SK-N-SH (cell line): ENCODE results near the gene CCDC194. TPM values are rescaled to one million over a fixed set of nuclear protein-coding genes. Genes with fewer than 3 reads are reported as not detected.
A peak's percentile ranks its signal among the peaks of the same experiment; 100 is the strongest.

Source experiments
- CTCF ChIA-PET: fragments of 300-600, 350-600 bp; formaldehyde crosslinking; extraction: SDS; loops from one replicate; lab custom pipeline; 2021; lab: Yijun Ruan, JAX
- POLR2A ChIA-PET: fragments of 350-600 bp; sonication (Branson Sonifier 250); formaldehyde crosslinking; extraction: SDS; loops from one replicate; lab custom pipeline; 2020; ENCODE audit warnings: antibody characterized with exemption, inconsistent platforms; lab: Yijun Ruan, JAX
- DNase-seq: peaks from one replicate; pipeline ENCODE4 v3.0.0; 2012
- H2AFZ ChIP-seq: fragments of 200-600 bp; sonication (generic); 2 replicates; pipeline ENCODE4 v1.8.1; 2016; ENCODE audit warnings: antibody characterized with exemption, mild to moderate bottlenecking, low read depth
- H3F3A ChIP-seq: fragments of 200-600 bp; sonication (generic); replicated peaks from 2 replicates; pipeline ENCODE3; 2016; ENCODE audit warnings: antibody characterized with exemption, mild to moderate bottlenecking; ENCODE audit not compliant: insufficient read depth
- H3K27ac ChIP-seq, 2 experiments: fragments of 200-500 bp in 1 of 2; fragments of 200-600 bp in 1 of 2; sonication (Bioruptor generic) in 1 of 2; sonication (generic), shearing (Covaris generic) in 1 of 2; 2 replicates each; pipeline versions ENCODE4 v1.5.1 to v1.6.1; 2014 to 2016; ENCODE audit warnings: low read depth in 2 of 2, inconsistent platforms in 1 of 2, low read length in 1 of 2, mild to moderate bottlenecking in 1 of 2, mixed read lengths in 1 of 2
- H3K27me3 ChIP-seq: fragments of 200-600 bp; sonication (generic), shearing (Covaris generic); 2 replicates; pipeline ENCODE4 v1.6.1; 2016; ENCODE audit warnings: mixed run types; ENCODE audit not compliant: insufficient read depth
- H3K36me3 ChIP-seq, 2 experiments: fragments of 200-500 bp in 1 of 2; fragments of 200-600 bp in 1 of 2; sonication (Bioruptor generic) in 1 of 2; sonication (generic) in 1 of 2; replicated peaks in 1 of 2; 2 replicates each; pipeline versions ENCODE3 to v1.5.1; 2014 to 2016; ENCODE audit warnings: low read length in 1 of 2, mild to moderate bottlenecking in 1 of 2; ENCODE audit not compliant: insufficient read depth in 2 of 2, control insufficient read depth in 1 of 2
- H3K4me1 ChIP-seq, 2 experiments: fragments of 200-500 bp in 1 of 2; fragments of 200-600 bp in 1 of 2; sonication (Bioruptor generic) in 1 of 2; sonication (generic), shearing (Covaris generic) in 1 of 2; 2 replicates each; pipeline versions ENCODE4 v1.5.1 to v1.6.1; 2014 to 2016; ENCODE audit warnings: low read depth in 1 of 2, low read length in 1 of 2, mixed run types in 1 of 2; ENCODE audit not compliant: insufficient read depth in 2 of 2, control insufficient read depth in 1 of 2
- H3K4me2 ChIP-seq: fragments of 200-600 bp; sonication (generic), shearing (Covaris generic); 2 replicates; pipeline ENCODE4 v1.6.1; 2017; ENCODE audit warnings: mixed run types
- H3K4me3 ChIP-seq, 2 experiments: fragments of 200-500 bp in 1 of 2; fragments of 200-600 bp in 1 of 2; sonication (Bioruptor generic) in 1 of 2; sonication (generic), shearing (Covaris generic) in 1 of 2; 2 replicates each; pipeline versions ENCODE4 v1.5.1 to v1.8.1; 2014 to 2016; ENCODE audit warnings: low read depth in 2 of 2, inconsistent platforms in 1 of 2, low read length in 1 of 2, mild to moderate bottlenecking in 1 of 2, mixed read lengths in 1 of 2, moderate library complexity in 1 of 2
- H3K79me2 ChIP-seq: fragments of 200-600 bp; sonication (generic); 2 replicates; pipeline ENCODE4 v1.8.1; 2017; ENCODE audit warnings: mild to moderate bottlenecking; ENCODE audit not compliant: insufficient read depth
- H3K9ac ChIP-seq: fragments of 200-600 bp; sonication (generic); 2 replicates; pipeline ENCODE4 v1.6.1; 2017; ENCODE audit warnings: mixed run types
- H3K9me2 ChIP-seq: fragments of 200-600 bp; sonication (generic); 2 replicates; pipeline ENCODE4 v1.6.1; 2017; ENCODE audit warnings: mixed run types
- H3K9me3 ChIP-seq: fragments of 200-600 bp; sonication (generic); 2 replicates; pipeline ENCODE4 v1.6.1; 2017; ENCODE audit warnings: mixed run types, mild to moderate bottlenecking, moderate library complexity
- H4K20me1 ChIP-seq: fragments of 200-600 bp; sonication (generic); 2 replicates; pipeline ENCODE4 v1.6.1; 2017; ENCODE audit warnings: mild to moderate bottlenecking, mixed run types; ENCODE audit not compliant: insufficient read depth
- CHD2 ChIP-seq: fragments of 150-350 bp; IDR thresholded peaks from 2 replicates; pipeline ENCODE4 v1.6.1; 2018; ENCODE audit warnings: low read length; ENCODE audit not compliant: partially characterized antibody
- ELF1 ChIP-seq: IDR thresholded peaks from 2 replicates; pipeline ENCODE4 v1.4.0; 2012
- EP300 ChIP-seq, 2 experiments: IDR thresholded peaks; 2 replicates each; pipeline versions ENCODE4 v1.4.0 to v1.6.1; 2012; ENCODE audit warnings: borderline replicate concordance in 1 of 2, low read depth in 1 of 2, low read length in 1 of 2
- EZH2phosphoT487 ChIP-seq: fragments of 200-600 bp; sonication (generic); IDR thresholded peaks from 2 replicates; pipeline ENCODE4 v1.6.1; 2017; ENCODE audit warnings: low read depth, mixed run types, mild to moderate bottlenecking, antibody characterized with exemption, moderate library complexity, borderline replicate concordance
- FOSL2 ChIP-seq: IDR thresholded peaks from 2 replicates; pipeline ENCODE4 v1.4.0; 2012; ENCODE audit warnings: low read depth, mild to moderate bottlenecking, moderate library complexity, borderline replicate concordance
- FOXJ3 ChIP-seq: sonication (generic); formaldehyde crosslinking; IDR thresholded peaks from 2 replicates; pipeline ENCODE4 v1.5.1; 2020; ENCODE audit warnings: mild to moderate bottlenecking, missing genetic modification reagents
- GABPA ChIP-seq: IDR thresholded peaks from 2 replicates; pipeline ENCODE4 v1.4.0; 2012; ENCODE audit warnings: low read depth, mild to moderate bottlenecking
- IRF3 ChIP-seq: fragments of 150-350 bp; IDR thresholded peaks from 2 replicates; pipeline ENCODE4 v1.6.1; 2016; ENCODE audit warnings: mild to moderate bottlenecking, low read depth, low read length
- JUND ChIP-seq: IDR thresholded peaks from 2 replicates; pipeline ENCODE4 v1.4.0; 2012
- MAX ChIP-seq: IDR thresholded peaks from 2 replicates; pipeline ENCODE4 v1.4.0; 2012; ENCODE audit warnings: low read depth
- NFIC ChIP-seq: IDR thresholded peaks from 2 replicates; pipeline ENCODE4 v1.4.0; 2012; ENCODE audit warnings: borderline replicate concordance
- NRF1 ChIP-seq: IDR thresholded peaks from 2 replicates; pipeline ENCODE4 v1.6.1; 2012; ENCODE audit warnings: low read depth, mild to moderate bottlenecking, low read length
- PBX3 ChIP-seq: IDR thresholded peaks from 2 replicates; pipeline ENCODE4; 2012
- RFX5 ChIP-seq: IDR thresholded peaks from 2 replicates; pipeline ENCODE4 v1.6.1; 2012; ENCODE audit warnings: mild to moderate bottlenecking, improper control_type of control experiment, low read length
- SIN3A ChIP-seq: IDR thresholded peaks from 2 replicates; pipeline ENCODE4 v1.6.1; 2012; ENCODE audit warnings: low read depth, mild to moderate bottlenecking, low read length, moderate library complexity, borderline replicate concordance
- TAF1 ChIP-seq: IDR thresholded peaks from 2 replicates; pipeline ENCODE4 v1.6.1; 2012; ENCODE audit warnings: low read depth, mild to moderate bottlenecking, low read length, moderate library complexity, borderline replicate concordance
- TEAD4 ChIP-seq: IDR thresholded peaks from 2 replicates; pipeline ENCODE4 v1.4.0; 2012; ENCODE audit warnings: mild to moderate bottlenecking, borderline replicate concordance; ENCODE audit not compliant: insufficient read depth
- ZBTB33 ChIP-seq: IDR thresholded peaks from 2 replicates; pipeline ENCODE4 v1.4.0; 2012; ENCODE audit warnings: low read depth, borderline replicate concordance
- WGBS: methylation state at CpG from one replicate; pipeline ENCODE4 v1.1.6; 2017; ENCODE audit warnings: low lambda C conversion rate; 5-methylcytosine and 5-hydroxymethylcytosine counted together
- polyA plus RNA-seq, 3 experiments: library from polyadenylated mRNA; depleted of rRNA; stranded (reverse); fragments of >200 nt; gene quantifications; 2 replicates each; pipeline ENCODE4 v1.2.3, GENCODE V29; 2012
- TF ChIP-seq, protein P1 (sequence below): fragments of 150-350 bp; IDR thresholded peaks from 2 replicates; pipeline ENCODE4 v1.6.1; 2017; ENCODE audit warnings: antibody characterized with exemption, low read length, low read depth, borderline replicate concordance

The CCDC194 gene
- polyA plus RNA-seq, 1 of the 3 experiments (the other 2 are of a cell fraction): not detected

DNA sequence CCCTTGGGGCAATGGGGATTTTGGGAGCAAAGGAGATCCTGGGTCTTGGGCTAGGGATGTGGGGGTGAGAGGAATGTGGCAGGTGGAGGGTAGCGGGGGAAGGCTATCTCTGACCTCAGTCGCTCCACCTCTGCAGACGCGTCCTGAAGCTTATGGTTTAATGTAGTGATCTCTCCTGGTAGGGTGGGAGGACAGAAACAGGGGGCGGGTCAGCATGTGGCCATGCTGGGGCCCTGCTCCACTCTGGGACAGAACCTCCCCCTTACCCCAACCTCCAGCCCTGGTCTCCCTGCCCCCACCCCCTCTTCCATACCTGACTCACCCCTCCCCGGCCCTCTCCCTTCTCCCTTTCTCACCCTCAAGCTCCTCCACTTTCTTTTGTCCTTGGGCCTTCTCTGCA, 10.0 kb upstream of the CCDC194 start (continued):
- TF ChIP-seq PBX3 (no peak), TEAD4 (no peak), NRF1 (no peak), GABPA (no peak), ZBTB33 (no peak), ELF1 (no peak), SIN3A (no peak), TAF1 (no peak)

DNA sequence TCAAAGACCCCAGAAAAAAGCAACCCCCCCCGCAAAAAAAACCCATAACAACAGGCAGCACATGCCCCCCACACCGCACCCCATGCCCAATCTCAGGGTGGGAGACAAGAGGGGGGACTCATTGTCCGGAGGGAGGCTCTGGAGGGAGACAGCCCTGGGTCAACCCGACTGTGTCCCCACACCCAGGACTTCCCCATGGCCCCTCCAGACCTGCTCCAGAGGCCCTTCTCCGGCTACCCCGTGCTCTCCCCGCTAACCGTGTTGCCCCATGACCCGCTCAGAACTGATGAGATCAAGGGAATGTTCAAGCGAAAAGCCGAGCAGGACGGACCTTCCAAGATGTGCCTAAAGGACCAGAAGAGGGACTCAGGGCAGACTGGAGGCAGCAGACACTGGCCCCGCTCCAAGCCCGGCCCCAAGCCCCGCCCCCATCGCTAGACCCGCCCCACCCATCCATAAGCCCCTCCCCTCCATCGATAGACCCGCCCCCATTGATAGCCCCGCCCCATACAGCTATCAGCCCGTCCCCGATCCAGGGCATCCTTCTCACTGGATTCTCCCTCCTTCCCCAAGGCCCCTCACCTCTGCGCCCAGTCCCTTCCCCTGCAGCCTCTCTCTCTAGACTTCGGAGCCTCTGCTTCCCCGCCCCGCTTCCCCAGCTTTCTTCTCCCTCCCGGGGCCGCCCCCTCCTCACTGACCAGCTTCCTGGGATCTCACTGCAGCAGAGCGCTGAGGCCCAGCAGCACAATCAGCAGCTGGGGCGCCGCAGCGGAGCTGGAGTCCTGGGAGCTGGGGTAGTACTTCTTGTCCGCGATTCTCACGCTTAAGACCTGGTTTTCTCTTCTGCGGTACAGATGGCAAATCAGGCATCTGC, 9.2 kb upstream of the CCDC194 start:
- ChIA-PET POLR2A (interaction anchor here (1.2 kb wide), 1 partner anchor 12 kb away, joined by 4 read pairs; no protein-coding TSS in a partner anchor), CTCF (interaction anchor here (0.6 to 1.7 kb wide), 5 partner anchors 12 to 58 kb away, joined by 3 to 8 read pairs (median 3); partner anchors contain the start of gene MVB12A)
- Histone ChIP-seq H3F3A (no peaks in the 10 kb centered on the region), H4K20me1 (no peaks in the 10 kb centered on the region), H3K4me3 (peak overlapping the region in 1 of 2 experiments; percentile 28; a peak in 2 of 4 replicates), H3K9me2 (no peaks in the 10 kb centered on the region), H3K9ac (no peak overlapping the region), H3K27ac (no peak overlapping the region; a peak in 1 of 4 replicates), H3K36me3 (no peaks in the 10 kb centered on the region), H3K79me2 (no peaks in the 10 kb centered on the region), H3K4me2 (no peak overlapping the region), H2AFZ (no peak overlapping the region), H3K4me1 (peaks cover 0 to 23% of the 10 kb centered on the region in 2 experiments; a peak in 1 of 4 replicates), H3K9me3 (no peaks in the 10 kb centered on the region), H3K27me3 (no peaks in the 10 kb centered on the region)
- TF ChIP-seq IRF3: no peak
- TF ChIP-seq FOXJ3 (CRISPR knock-in tag): no peak
- no peak for TF ChIP-seq TEAD4
- TF ChIP-seq EZH2phosphoT487: no peak
- TF ChIP-seq FOSL2: no peak
- TF ChIP-seq TAF1: no peak
- TF ChIP-seq, protein P1, sequence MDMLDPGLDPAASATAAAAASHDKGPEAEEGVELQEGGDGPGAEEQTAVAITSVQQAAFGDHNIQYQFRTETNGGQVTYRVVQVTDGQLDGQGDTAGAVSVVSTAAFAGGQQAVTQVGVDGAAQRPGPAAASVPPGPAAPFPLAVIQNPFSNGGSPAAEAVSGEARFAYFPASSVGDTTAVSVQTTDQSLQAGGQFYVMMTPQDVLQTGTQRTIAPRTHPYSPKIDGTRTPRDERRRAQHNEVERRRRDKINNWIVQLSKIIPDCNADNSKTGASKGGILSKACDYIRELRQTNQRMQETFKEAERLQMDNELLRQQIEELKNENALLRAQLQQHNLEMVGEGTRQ: no peak
- TF ChIP-seq MAX: no peak
- TF ChIP-seq JUND: no peak
- no peak for TF ChIP-seq NFIC
- no peak for TF ChIP-seq PBX3
- TF ChIP-seq ZBTB33: no peak
- no peak for TF ChIP-seq EP300 (IDR thresholded peaks at IDR 0.05; ENCODE audit: borderline replicate concordance in 1 of 2, low read depth in 1 of 2, low read length in 1 of 2)
- TF ChIP-seq CHD2: no peak
- no peak for TF ChIP-seq NRF1
- no peak for TF ChIP-seq RFX5
- 33% methylated on average over 29 of the region's 36 CpGs for WGBS
- peak; percentile 98 for DNase-seq
